SK-N-SH treated with all-trans-retinoic acid at 6 μM for 48 hours (cell line): ENCODE measurements around the gene GID4.

ENCODE experiments used
- PATZ1 ChIP-seq: fragments of 250-450 bp; sonication (Bioruptor Pico); IDR thresholded peaks from 2 replicates; pipeline ENCODE4 v1.8.0; 2020; ENCODE audit warnings: mild to moderate bottlenecking, moderate library complexity, borderline replicate concordance
- TSHZ2 ChIP-seq: fragments of 250-450 bp; sonication (Bioruptor Pico); IDR thresholded peaks from 2 replicates; pipeline ENCODE4 v1.5.0; 2020; ENCODE audit warnings: mild to moderate bottlenecking, moderate library complexity
- ZFP3 ChIP-seq: fragments of 250-450 bp; sonication (Bioruptor Pico); IDR thresholded peaks from 2 replicates; pipeline ENCODE4 v1.5.0; 2020; ENCODE audit warnings: mild to moderate bottlenecking, moderate library complexity
- TF ChIP-seq, protein P1 (sequence below): fragments of 250-450 bp; sonication (Bioruptor Pico); IDR thresholded peaks from 2 replicates; pipeline ENCODE4 v1.5.1; 2020; ENCODE audit warnings: low read depth, mild to moderate bottlenecking, moderate library complexity

DNA sequence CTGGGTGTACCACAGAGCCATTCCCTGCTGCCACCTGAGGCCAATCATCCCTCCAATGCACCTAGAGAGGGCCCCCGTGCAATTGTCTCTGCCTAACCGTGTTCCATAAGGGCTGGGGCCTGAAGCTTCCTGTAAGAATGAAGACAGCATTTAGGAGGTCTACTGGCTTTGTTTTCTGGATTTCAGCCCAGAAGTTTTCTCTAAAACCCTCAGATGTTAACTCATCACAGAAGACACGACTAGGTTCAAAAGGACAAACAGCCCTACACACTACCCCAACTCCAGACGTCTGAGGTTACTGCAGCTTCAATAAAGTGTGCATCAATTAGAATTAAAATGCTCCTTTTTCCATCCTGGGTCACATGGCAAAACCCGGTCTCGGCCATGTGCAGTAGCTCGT lies 37.7 kb downstream of the GID4 start:
- TF ChIP-seq TSHZ2 (CRISPR knock-in tag) (no peak), PATZ1 (no peak), ZFP3 (CRISPR knock-in tag) (no peak)
- TF ChIP-seq, protein P1, sequence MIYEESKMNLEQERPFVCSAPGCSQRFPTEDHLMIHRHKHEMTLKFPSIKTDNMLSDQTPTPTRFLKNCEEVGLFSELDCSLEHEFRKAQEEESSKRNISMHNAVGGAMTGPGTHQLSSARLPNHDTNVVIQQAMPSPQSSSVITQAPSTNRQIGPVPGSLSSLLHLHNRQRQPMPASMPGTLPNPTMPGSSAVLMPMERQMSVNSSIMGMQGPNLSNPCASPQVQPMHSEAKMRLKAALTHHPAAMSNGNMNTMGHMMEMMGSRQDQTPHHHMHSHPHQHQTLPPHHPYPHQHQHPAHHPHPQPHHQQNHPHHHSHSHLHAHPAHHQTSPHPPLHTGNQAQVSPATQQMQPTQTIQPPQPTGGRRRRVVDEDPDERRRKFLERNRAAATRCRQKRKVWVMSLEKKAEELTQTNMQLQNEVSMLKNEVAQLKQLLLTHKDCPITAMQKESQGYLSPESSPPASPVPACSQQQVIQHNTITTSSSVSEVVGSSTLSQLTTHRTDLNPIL: no peak
